Right lobe of liver (tissue), 6 donors: ENCODE data around the gene CLSTN1. TPM values are rescaled to one million over a fixed set of nuclear protein-coding genes. Genes with fewer than 3 reads are reported as not detected.

Experiments used
- ATAC-seq, 4 donors: fragments of 200-7000 bp; cut with Tn5 transposase; one replicate each; pipeline ENCODE4 v1.9.1; 2020; ENCODE audit warnings: mild to moderate bottlenecking in 4 of 4, moderate library complexity in 4 of 4
- DNase-seq, 3 donors: peaks; one replicate each; pipeline ENCODE4 v3.0.0-alpha.2; 2020
- H3K27ac ChIP-seq, 3 donors: fragments of 200-600 bp; one replicate each; pipeline ENCODE4 v1.8.0; 2022
- H3K27me3 ChIP-seq, 2 donors: fragments of 200-600 bp; one replicate each; pipeline ENCODE4 v1.8.0; 2022
- H3K36me3 ChIP-seq, 4 donors: fragments of 200-600 bp; sonication (generic) in 1 of 4; one replicate each; pipeline versions ENCODE4 v1.5.1 to v1.8.0; 2017 to 2022; ENCODE audit warnings: control low read depth in 1 of 4
- H3K4me1 ChIP-seq, 4 donors: fragments of 200-600 bp; sonication (generic) in 1 of 4; one replicate each; pipeline versions ENCODE4 v1.5.1 to v1.8.0; 2017 to 2022; ENCODE audit warnings: control low read depth in 1 of 4
- H3K4me3 ChIP-seq, 3 donors: fragments of 200-600 bp; one replicate each; pipeline ENCODE4 v1.8.0; 2022
- H3K9me3 ChIP-seq, 4 donors: fragments of 200-600 bp; sonication (generic) in 1 of 4; one replicate each; pipeline versions ENCODE4 v1.5.1 to v1.8.0; 2017 to 2022; ENCODE audit warnings: control low read depth in 1 of 4
- POLR2A ChIP-seq: fragments of 450-650 bp; IDR thresholded peaks from one replicate; pipeline ENCODE4 v1.6.1; 2017; ENCODE audit warnings: antibody characterized with exemption, mild to moderate bottlenecking
- WGBS: methylation state at CpG from one replicate; pipeline ENCODE4 v1.1.6; 2018; ENCODE audit warnings: low coverage, low lambda C conversion rate; ENCODE audit not compliant: insufficient coverage; ENCODE audit errors: missing lambda C conversion rate; 5-methylcytosine and 5-hydroxymethylcytosine counted together
- intact Hi-C, 2 donors: fragments of 100-400 bp; cut with DNase I; formaldehyde crosslinking; loops; one replicate each; pipeline versions ENCODE4 v1.11.2 to v1.14.1; 2022
- total RNA-seq, 6 experiments: library from RNA; depleted of rRNA in 2 of 6; stranded (reverse); fragments of >200 nt in 2 of 6; fragmentation: NEBNext Ultra II Directional in 3 of 6; extraction: Animal tissue kit (Norgen Biotek cat#: 25700) in 3 of 6; gene quantifications; one replicate each; pipeline versions ENCODE4 v1.1.0 to v1.2.4, GENCODE V29; 2016 to 2023
- TF ChIP-seq, protein P1 (sequence below), 4 donors: fragments of 200-600 bp in 3 of 4; fragments of 450-650 bp in 1 of 4; IDR thresholded peaks; one replicate each; pipeline versions ENCODE4 v1.5.1 to v1.8.0; 2016 to 2022; ENCODE audit warnings: antibody characterized with exemption in 4 of 4, mild to moderate bottlenecking in 2 of 4
- donor health status: DM: no; HTN: yes; CAD: no.
- donor health status: DM: no; HTN: no; CAD: no.
- donor health status: DM: no; HTN: no; CAD: no.
- donor health status: DM: no; HTN: yes; CAD: no.
- donor health status: DM: no; HTN: yes; CAD: no.

The CLSTN1 gene
- total RNA-seq, 6 experiments from 2014 or later, result 4.4 to 9.9 (median 8.3) TPM

DNA sequence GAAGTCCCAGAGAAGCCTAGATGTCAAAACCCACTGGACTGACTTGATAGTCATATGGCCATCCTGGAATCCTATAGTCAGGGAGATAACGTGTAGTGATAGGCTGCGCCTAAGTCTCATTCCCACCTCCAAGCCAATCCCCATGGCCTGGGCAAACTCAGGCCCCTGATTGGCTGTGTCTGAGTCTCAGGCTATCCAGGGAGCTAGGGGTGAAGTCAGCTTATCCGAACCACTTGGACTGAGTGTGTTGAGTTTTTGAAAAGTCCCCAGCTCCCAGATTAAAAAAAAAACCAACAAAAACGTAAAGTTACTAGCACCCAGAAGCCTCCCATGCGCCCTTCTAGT, 120.6 kb downstream of the CLSTN1 start:
- Histone ChIP-seq H3K27me3 (no peaks in the 10 kb centered on the region), H3K36me3 (no peaks in the 10 kb centered on the region), H3K4me1 (no peaks in the 10 kb centered on the region), H3K4me3 (no peak overlapping the region), H3K9me3 (no peaks in the 10 kb centered on the region), H3K27ac (no peak overlapping the region)
- DNase-seq (no peak), ATAC-seq (no peak)
- intact Hi-C loops, result no loop called here
- no peak for TF ChIP-seq POLR2A
- TF ChIP-seq, protein P1, sequence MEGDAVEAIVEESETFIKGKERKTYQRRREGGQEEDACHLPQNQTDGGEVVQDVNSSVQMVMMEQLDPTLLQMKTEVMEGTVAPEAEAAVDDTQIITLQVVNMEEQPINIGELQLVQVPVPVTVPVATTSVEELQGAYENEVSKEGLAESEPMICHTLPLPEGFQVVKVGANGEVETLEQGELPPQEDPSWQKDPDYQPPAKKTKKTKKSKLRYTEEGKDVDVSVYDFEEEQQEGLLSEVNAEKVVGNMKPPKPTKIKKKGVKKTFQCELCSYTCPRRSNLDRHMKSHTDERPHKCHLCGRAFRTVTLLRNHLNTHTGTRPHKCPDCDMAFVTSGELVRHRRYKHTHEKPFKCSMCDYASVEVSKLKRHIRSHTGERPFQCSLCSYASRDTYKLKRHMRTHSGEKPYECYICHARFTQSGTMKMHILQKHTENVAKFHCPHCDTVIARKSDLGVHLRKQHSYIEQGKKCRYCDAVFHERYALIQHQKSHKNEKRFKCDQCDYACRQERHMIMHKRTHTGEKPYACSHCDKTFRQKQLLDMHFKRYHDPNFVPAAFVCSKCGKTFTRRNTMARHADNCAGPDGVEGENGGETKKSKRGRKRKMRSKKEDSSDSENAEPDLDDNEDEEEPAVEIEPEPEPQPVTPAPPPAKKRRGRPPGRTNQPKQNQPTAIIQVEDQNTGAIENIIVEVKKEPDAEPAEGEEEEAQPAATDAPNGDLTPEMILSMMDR (IDR thresholded peaks at IDR 0.05), result no peak
- 81% methylated on average over 5 of the region's 5 CpGs for WGBS

DNA sequence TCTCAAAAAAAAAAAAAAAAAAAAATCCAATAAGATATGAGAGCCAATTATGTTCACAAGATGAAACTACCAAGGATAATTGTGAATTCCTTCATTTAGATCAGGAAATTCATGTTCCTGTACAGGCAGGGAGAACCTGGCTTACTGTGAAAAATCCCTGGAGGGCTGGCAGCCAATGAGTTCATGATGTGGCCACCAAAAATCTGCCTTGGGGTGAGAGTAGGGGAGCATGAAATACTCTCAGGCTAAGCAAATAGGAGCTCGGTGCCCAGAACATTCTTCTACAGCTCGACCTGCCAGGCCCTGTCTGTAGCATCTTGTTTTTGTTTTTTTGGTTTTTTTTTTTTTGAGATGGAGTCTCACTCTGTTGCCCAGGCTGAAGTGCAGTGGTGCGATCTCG, 122.1 kb downstream of the CLSTN1 start:
- no peak for ATAC-seq
- intact Hi-C loops, result no loop called here
- Histone ChIP-seq H3K4me1 (no peaks in the 10 kb centered on the region), H3K36me3 (no peaks in the 10 kb centered on the region), H3K4me3 (no peak overlapping the region), H3K27me3 (no peaks in the 10 kb centered on the region), H3K27ac (no peak overlapping the region), H3K9me3 (no peaks in the 10 kb centered on the region)
- 45% methylated on average over 2 of the region's 4 CpGs for WGBS
- TF ChIP-seq POLR2A, result no peak
- TF ChIP-seq, protein P1 (IDR thresholded peaks at IDR 0.05), result no peak
- no peak for DNase-seq

DNA sequence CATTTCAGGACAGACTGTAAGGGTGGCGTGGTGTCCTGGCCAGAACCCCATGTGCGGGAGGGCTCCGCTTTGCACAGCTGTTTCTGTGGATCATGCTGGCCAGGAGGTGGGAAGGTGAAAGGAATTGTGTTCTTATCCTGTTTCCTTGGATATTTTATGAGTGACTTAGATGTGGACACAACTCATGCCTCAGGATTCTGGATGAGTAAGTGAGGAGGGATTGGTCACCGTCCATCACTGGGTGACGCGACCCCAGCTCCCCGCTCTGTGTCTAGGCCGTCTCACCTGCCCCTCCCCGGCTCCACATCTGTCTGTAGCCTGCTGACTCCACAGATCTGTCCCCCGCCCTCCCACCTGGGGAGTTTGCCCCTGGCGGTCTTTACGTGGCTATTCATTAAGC, 123.4 kb downstream of the CLSTN1 start:
- Histone ChIP-seq H3K9me3 (no peaks in the 10 kb centered on the region), H3K27ac (no peak overlapping the region), H3K4me1 (no peaks in the 10 kb centered on the region), H3K27me3 (no peaks in the 10 kb centered on the region), H3K4me3 (no peak overlapping the region), H3K36me3 (no peaks in the 10 kb centered on the region)
- ATAC-seq (no peak), DNase-seq (no peak)
- WGBS, result 33% methylated on average over 3 of the region's 12 CpGs
- intact Hi-C loops, result no loop called here
- no peak for TF ChIP-seq POLR2A
- TF ChIP-seq, protein P1 (IDR thresholded peaks at IDR 0.05), result no peak

DNA sequence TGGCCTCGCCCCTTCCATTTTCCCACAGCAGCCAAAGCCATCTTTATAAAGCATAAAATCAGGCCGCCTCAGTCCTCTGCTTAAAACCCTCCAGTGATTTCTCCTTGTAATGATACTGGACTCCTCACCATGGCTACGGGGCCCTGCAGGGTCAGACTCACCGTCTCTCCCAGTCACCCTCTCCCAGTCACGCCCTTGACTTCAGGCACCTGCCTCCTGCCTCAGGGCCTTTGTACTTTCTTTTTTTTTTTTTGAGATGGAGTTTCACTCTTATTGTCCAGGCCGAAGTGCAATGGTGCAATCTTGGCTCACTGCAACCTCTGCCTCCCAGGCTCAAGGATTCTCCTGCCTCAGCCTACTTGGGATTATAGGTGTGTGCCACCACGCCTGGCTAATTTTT, 124.4 kb downstream of the CLSTN1 start:
- TF ChIP-seq, protein P1 (IDR thresholded peaks at IDR 0.05), result no peak
- TF ChIP-seq POLR2A, result no peak
- intact Hi-C loops, result no loop called here
- ATAC-seq, result no peak

DNA sequence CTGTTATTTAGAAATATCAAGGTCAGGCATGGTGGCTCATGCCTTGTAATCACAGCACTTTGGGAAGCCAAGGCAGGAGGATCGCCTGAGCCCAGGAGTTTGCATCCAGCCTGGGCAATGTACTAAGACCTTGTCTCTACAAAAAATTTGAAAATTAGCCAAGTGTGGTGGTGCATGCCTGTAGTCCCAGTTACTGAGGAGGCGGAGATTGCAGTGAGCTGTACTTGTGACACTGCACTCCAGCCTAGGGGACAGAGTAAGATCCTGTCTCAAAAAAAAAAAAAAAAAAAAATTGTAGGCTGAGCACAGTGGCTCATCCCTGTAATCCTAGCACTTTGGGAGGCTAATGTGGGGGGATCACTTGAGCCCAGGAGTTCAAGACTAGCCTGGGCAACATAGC, 127.0 kb downstream of the CLSTN1 start:
- ATAC-seq (no peak), DNase-seq (no peak)
- WGBS, result 90% methylated on average over 2 of the region's 2 CpGs
- intact Hi-C loops, result no loop called here
- Histone ChIP-seq H3K27ac (no peak overlapping the region), H3K4me3 (no peak overlapping the region), H3K27me3 (no peaks in the 10 kb centered on the region), H3K4me1 (no peaks in the 10 kb centered on the region), H3K36me3 (no peaks in the 10 kb centered on the region), H3K9me3 (no peaks in the 10 kb centered on the region)
- TF ChIP-seq, protein P1 (IDR thresholded peaks at IDR 0.05), result no peak
- TF ChIP-seq POLR2A, result no peak

More for the DNA sequence above, 124.4 kb downstream of the CLSTN1 start:
- no peaks in the 10 kb centered on the region for H3K36me3 ChIP-seq
- no peak overlapping the region for H3K27ac ChIP-seq
- DNase-seq, result no peak
- H3K4me1 ChIP-seq, result no peaks in the 10 kb centered on the region
- no peaks in the 10 kb centered on the region for H3K27me3 ChIP-seq
- H3K4me3 ChIP-seq, result no peak overlapping the region
- 87% methylated on average over 6 of the region's 7 CpGs for WGBS
- H3K9me3 ChIP-seq, result no peaks in the 10 kb centered on the region
